Bronchus fibroblast of lung (primary cell): ENCODE data around the gene PLEKHJ1. TPM values are rescaled to one million over a fixed set of nuclear protein-coding genes. Genes with fewer than 3 reads are reported as not detected.

Experiments used
- total RNA-seq: library from RNA; depleted of rRNA; stranded (reverse); fragments of >200 nt; gene quantifications from 2 replicates; pipeline ENCODE4 v1.2.3, GENCODE V29; 2015

The PLEKHJ1 gene, protein sequence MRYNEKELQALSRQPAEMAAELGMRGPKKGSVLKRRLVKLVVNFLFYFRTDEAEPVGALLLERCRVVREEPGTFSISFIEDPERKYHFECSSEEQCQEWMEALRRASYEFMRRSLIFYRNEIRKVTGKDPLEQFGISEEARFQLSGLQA
- total RNA-seq = 102 and 106 TPM in 2 replicates

DNA sequence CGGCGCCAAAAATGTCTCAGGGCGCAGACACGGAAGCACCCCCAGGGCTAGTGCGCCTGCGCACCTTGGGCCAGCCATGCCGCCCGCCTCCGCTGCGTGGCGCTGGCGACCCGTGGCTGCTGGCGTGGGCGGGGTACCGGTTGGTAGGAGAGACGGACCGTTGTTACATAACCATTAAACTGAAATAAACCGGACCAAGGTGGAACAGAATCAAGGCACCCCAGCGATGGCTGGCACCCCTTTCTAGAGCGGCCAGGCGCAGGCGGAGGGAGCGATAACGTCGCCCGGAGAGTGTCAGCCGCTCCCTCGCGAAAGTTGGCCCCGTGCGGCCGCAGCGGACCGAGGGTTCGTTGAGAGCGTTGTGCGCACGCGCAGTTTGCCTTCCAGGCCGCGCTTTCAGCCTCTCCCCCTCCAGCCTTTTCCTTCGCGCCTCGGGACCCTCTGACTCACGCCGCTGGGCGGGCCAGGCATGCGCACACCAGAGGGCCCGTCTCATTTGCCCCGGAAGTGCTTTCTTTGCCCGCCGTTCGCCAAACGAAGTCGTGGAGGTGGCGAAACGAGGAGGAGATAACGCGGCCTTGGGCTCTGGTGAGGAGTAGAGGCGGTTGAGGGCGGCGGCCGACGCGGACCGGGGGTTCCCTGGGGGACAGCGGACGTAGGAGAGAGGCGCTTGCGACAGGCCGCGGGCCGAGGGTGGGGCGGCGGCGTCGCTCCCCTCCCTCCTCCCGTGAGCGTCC, at the start of gene PLEKHJ1, which contains the start of gene SF3A2:
Gene PLEKHJ1 (minus strand): TSS at position 16 of the 737 bp plus-strand sequence. CDS start 81 bp downstream, outside the sequence.
Gene SF3A2 (plus strand): TSS at position 511 of the 737 bp plus-strand sequence. CDS start 6,595 bp downstream, outside the sequence.

DNA sequence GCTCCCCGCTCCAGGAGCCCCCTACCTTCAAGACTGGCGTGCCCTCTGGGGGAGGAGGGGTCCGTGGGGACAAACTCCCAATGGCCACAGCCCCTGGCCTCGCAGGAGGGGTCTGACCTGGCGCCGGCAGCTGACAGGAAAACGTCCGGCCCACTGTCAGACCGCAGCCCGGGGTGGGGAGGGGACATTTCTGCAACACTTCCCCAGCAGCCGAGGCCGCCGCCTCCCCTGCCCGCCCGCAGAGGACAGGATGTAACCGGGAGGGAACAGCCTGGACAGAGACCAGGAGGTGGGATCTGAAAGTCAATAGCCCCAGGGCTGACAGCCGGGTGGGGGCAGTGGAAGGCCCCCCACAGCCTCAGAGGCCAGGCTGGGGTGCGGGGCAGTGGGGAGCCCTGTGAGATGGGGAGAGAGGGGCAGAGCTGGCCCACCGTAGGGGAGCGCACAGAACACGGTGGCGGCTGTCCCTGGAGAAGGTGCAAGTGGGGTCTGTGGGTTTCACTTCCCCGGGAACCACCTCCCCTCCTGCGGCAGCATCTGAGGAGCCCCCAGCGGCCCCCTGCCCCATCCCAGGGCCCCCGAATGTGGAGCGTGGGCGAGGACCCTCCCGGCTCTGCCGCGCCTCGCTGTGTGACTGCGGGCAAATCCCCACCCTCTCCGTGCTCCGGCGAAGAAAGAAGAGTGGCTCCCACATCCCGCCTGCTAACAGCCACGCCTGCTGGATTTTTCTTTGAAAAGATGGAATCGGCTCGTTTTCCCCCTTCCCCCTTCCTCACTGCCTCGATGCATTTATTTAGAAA, 46.1 kb upstream of the PLEKHJ1 start, which contains the start of gene PEAK3:
Gene PEAK3 (minus strand): TSS at position 114 of the 800 bp plus-strand sequence. CDS start 1,244 bp downstream, outside the sequence.

DNA sequence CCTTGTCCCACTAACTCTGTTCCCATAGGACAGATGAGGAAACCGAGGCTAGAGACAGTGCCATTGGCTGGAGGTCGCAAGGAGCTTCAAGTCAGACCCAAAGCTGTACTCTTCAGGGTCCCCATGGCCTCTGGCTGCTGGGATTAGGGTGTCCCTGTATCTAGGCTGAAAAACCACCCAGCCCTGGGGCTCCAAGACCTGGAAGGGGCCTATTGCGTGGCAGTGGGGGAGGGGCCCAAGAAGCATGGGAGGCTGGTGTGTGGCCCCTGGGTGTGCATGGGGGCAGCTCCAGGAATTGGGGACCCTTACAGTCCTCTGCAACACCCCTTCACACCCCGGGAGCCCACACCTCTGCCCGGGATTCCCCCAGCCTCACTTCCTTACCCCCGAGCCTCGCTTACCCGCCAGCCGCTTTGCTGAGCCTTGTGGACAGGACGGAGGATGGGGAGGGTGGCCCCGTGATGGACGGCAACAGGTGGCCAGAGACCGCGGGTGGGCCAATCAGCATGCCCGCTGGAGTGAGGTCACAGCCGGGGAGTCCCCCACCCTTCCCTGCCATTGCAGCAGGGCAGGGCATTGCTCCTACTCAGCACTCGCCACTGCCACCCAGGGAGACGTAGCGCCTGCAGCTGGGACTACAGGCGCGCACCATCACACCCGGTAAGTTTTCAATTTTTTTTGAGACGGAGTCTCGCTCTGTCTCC, 20.0 kb upstream of the PLEKHJ1 start, which contains the start of gene JSRP1:
Gene JSRP1 (minus strand): TSS at position 436 of the 704 bp plus-strand sequence. CDS start 1,103 bp downstream, outside the sequence.

DNA sequence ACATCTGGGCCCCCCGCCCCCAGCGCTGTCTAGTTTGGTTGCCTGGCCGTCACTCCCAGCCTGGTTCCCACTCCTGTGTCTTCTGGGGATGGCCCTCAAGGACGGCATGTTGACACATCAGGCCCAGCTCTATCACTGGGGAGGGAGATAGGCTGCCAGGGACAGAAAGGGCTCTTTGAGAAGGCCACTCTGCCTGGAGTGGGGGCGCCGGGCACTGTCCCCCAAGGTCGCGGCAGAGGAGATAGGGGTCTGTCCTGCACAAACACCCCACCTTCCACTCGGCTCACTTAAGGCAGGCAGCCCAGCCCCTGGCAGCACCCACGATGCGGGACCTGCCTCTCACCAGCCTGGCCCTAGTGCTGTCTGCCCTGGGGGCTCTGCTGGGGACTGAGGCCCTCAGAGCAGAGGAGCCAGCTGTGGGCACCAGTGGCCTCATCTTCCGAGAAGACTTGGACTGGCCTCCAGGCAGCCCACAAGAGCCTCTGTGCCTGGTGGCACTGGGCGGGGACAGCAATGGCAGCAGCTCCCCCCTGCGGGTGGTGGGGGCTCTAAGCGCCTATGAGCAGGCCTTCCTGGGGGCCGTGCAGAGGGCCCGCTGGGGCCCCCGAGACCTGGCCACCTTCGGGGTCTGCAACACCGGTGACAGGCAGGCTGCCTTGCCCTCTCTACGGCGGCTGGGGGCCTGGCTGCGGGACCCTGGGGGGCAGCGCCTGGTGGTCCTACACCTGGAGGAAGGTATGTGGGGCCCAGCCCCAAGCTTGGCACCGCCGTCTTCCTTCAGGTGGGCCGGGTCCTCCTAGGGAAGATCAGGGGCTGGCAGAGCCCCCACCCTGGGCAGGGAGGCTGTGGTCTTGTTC, 13.1 kb upstream of the PLEKHJ1 start, which contains the start of gene AMH:
Gene AMH (plus strand): TSS at position 314 of the 857 bp plus-strand sequence. CDS start 10 bp downstream, at position 324.

Other genes starting within 250 kb of the PLEKHJ1 start
- 92.8 and 98.6 TPM in 2 replicates for gene BTBD2, start 220.6 kb downstream of the PLEKHJ1 start, total RNA-seq
- 117 and 123 TPM in 2 replicates for gene MKNK2, start 185.1 kb downstream of the PLEKHJ1 start, total RNA-seq
- 30.6 and 33.1 TPM in 2 replicates for gene MOB3A, start 140.0 kb downstream of the PLEKHJ1 start, total RNA-seq
- 1.0 TPM in 2 replicates for gene IZUMO4, start 139.4 kb downstream of the PLEKHJ1 start, total RNA-seq
- 97.0 and 104 TPM in 2 replicates for gene AP3D1, start 84.8 kb downstream of the PLEKHJ1 start, total RNA-seq
- gene DOT1L, start 72.4 kb downstream of the PLEKHJ1 start, total RNA-seq = 8.8 and 10.3 TPM in 2 replicates
- 35.0 and 49.1 TPM in 2 replicates for gene SF3A2, start 495 bp upstream of the PLEKHJ1 start, total RNA-seq
- 0.67 TPM in 1 of 2 replicates, not detected in the other for gene AMH, start 13.0 kb upstream of the PLEKHJ1 start, total RNA-seq
- 0.15 TPM in 1 of 2 replicates, not detected in the other for gene JSRP1, start 20.1 kb upstream of the PLEKHJ1 start, total RNA-seq
- gene PEAK3, start 45.8 kb upstream of the PLEKHJ1 start, total RNA-seq = 0.15 TPM in 1 of 2 replicates, not detected in the other
- not detected in 2 replicates for gene LINGO3, start 71.8 kb upstream of the PLEKHJ1 start, total RNA-seq
- gene LSM7, start 92.3 kb upstream of the PLEKHJ1 start, total RNA-seq = 273 and 358 TPM in 2 replicates
- 25.1 and 33.7 TPM in 2 replicates for gene SPPL2B, start 92.4 kb upstream of the PLEKHJ1 start, total RNA-seq
- gene TMPRSS9, start 123.9 kb upstream of the PLEKHJ1 start, total RNA-seq = not detected in 2 replicates
- gene TIMM13, start 191.3 kb upstream of the PLEKHJ1 start, total RNA-seq = 65.4 and 68.4 TPM in 2 replicates
- 144 and 158 TPM in 2 replicates for gene LMNB2, start 220.6 kb upstream of the PLEKHJ1 start, total RNA-seq
- gene GADD45B, start 239.8 kb upstream of the PLEKHJ1 start, total RNA-seq = 55.3 and 55.6 TPM in 2 replicates